ENCODE data around the gene TGFBRAP1. TPM values are rescaled to one million over a fixed set of nuclear protein-coding genes. Genes with fewer than 3 reads are reported as not detected.

Gene TGFBRAP1
- total RNA-seq, 1 donor from 2014 or later, result 20.0 TPM

- Mint-ChIP-seq H3K4me1 (ENCODE audit: low read depth) (peaks cover 16% of the 10 kb centered on the region), H3K27me3 (no peaks in the 10 kb centered on the region), H3K36me3 (ENCODE audit: insufficient read depth) (peaks cover 9% of the 10 kb centered on the region), H3K27ac (no peak overlapping the region), H3K4me3 (ENCODE audit: low read depth) (no peak overlapping the region), H3K9me3 (ENCODE audit: low read depth) (no peaks in the 10 kb centered on the region)
- TF ChIP-seq CTCF (IDR thresholded peaks at IDR 0.05; ENCODE audit: unreplicated experiment), result peak; percentile 30
- DNase-seq (ENCODE audit: low spot score, unreplicated experiment), result no peak
These were observed 30.2 kb downstream of the TGFBRAP1 start for GRCh38 chr2:105299290-105299689.

GRCh38 chr2:105298017-105298416 lies 31.5 kb downstream of the TGFBRAP1 start:
- no peak overlapping the region for H3K27ac Mint-ChIP-seq
- peaks cover 13% of the 10 kb centered on the region for H3K4me1 Mint-ChIP-seq (ENCODE audit: low read depth)

GRCh38 chr2:105297216-105297615 lies 32.3 kb downstream of the TGFBRAP1 start:
- Mint-ChIP-seq H3K27me3 (no peaks in the 10 kb centered on the region), H3K36me3 (ENCODE audit: insufficient read depth) (peaks cover 9% of the 10 kb centered on the region), H3K27ac (no peak overlapping the region), H3K4me1 (ENCODE audit: low read depth) (peaks cover 13% of the 10 kb centered on the region), H3K4me3 (ENCODE audit: low read depth) (no peak overlapping the region), H3K9me3 (ENCODE audit: low read depth) (no peaks in the 10 kb centered on the region)
- TF ChIP-seq CTCF (IDR thresholded peaks at IDR 0.05; ENCODE audit: unreplicated experiment), result no peak
- DNase-seq (ENCODE audit: low spot score, unreplicated experiment), result no peak

More at GRCh38 chr2:105298017-105298416, 31.5 kb downstream of the TGFBRAP1 start:
- H3K4me3 Mint-ChIP-seq (ENCODE audit: low read depth), result no peak overlapping the region
- no peak for DNase-seq (ENCODE audit: low spot score, unreplicated experiment)
- H3K9me3 Mint-ChIP-seq (ENCODE audit: low read depth), result no peaks in the 10 kb centered on the region
- peaks cover 9% of the 10 kb centered on the region for H3K36me3 Mint-ChIP-seq (ENCODE audit: insufficient read depth)
- no peaks in the 10 kb centered on the region for H3K27me3 Mint-ChIP-seq
- TF ChIP-seq CTCF (IDR thresholded peaks at IDR 0.05; ENCODE audit: unreplicated experiment), result no peak

GRCh38 chr2:105296017-105296611 lies 33.4 kb downstream of the TGFBRAP1 start:
- Mint-ChIP-seq H3K27me3 (no peaks in the 10 kb centered on the region), H3K4me1 (ENCODE audit: low read depth) (peaks cover 13% of the 10 kb centered on the region), H3K4me3 (ENCODE audit: low read depth) (no peak overlapping the region), H3K9me3 (ENCODE audit: low read depth) (no peaks in the 10 kb centered on the region), H3K27ac (peak overlapping the region; percentile 62), H3K36me3 (ENCODE audit: insufficient read depth) (peaks cover 15% of the 10 kb centered on the region)
- no peak for DNase-seq (ENCODE audit: low spot score, unreplicated experiment)
- TF ChIP-seq CTCF (IDR thresholded peaks at IDR 0.05; ENCODE audit: unreplicated experiment), result no peak

GRCh38 chr2:105294844-105295481 lies 34.6 kb downstream of the TGFBRAP1 start:
- TF ChIP-seq CTCF (IDR thresholded peaks at IDR 0.05; ENCODE audit: unreplicated experiment), result peak; percentile 67
- peaks cover 13% of the 10 kb centered on the region for H3K4me1 Mint-ChIP-seq (ENCODE audit: low read depth)
- H3K27ac Mint-ChIP-seq, result no peak overlapping the region

More at GRCh38 chr2:105294844-105295481, 34.6 kb downstream of the TGFBRAP1 start:
- Mint-ChIP-seq H3K4me3 (ENCODE audit: low read depth) (no peak overlapping the region), H3K27me3 (no peaks in the 10 kb centered on the region), H3K9me3 (ENCODE audit: low read depth) (no peaks in the 10 kb centered on the region), H3K36me3 (ENCODE audit: insufficient read depth) (peaks cover 17% of the 10 kb centered on the region)
- DNase-seq (ENCODE audit: low spot score, unreplicated experiment), result peak; percentile 47
